Measurements from ENCODE around the gene WASHC2A. TPM values are rescaled to one million over a fixed set of nuclear protein-coding genes. Genes with fewer than 3 reads are reported as not detected.

WASHC2A gene
- total RNA-seq, 6 donors from 2014 or later = 43.1 to 79.6 (median 55.6) TPM

Other genes starting within 250 kb of the WASHC2A start
- 10 to 100 TPM; 17.3 to 35.6 (median 23.8) TPM for gene PARG, start 125.9 kb upstream of the WASHC2A start, total RNA-seq
- 10 to 100 TPM; 12.6 to 50.3 (median 19.3) TPM for gene TIMM23B, start 125.9 kb upstream of the WASHC2A start, total RNA-seq
- gene AGAP6, start 79.5 kb upstream of the WASHC2A start, total RNA-seq = 10 to 100 TPM; 10.9 to 72.3 (median 19.8) TPM
- 10 to 100 TPM in 1 of 6 donors, under 1 TPM in 5; 0.11 to 21.0 (median 0.61) TPM for gene ASAH2, start 183.6 kb downstream of the WASHC2A start, total RNA-seq

Measured in upper lobe of left lung (tissue), 6 donors.